PC-3 (cell line): ENCODE data around the gene AOPEP. TPM values are rescaled to one million over a fixed set of nuclear protein-coding genes. Genes with fewer than 3 reads are reported as not detected.
"Not testable (repeated sequence)": the region's sequence is repeated elsewhere in the genome, so short reads cannot be mapped to it uniquely, and the experiment has no call there.

Experiments
- ATAC-seq: fragments of 200-7000 bp; cut with Tn5 transposase; 2 replicates; pipeline ENCODE4 v1.9.1; 2020; ENCODE audit warnings: mild to moderate bottlenecking, moderate library complexity
- BruUV-seq: library from RNA; stranded (reverse); fragments of 400-500 nt; replicated peaks from 2 replicates; lab custom pipeline; 2021; lab: Mats Ljungman, UMichigan
- CTCF ChIA-PET: fragments of 300-600 bp; sonication (Branson Sonifier 250); formaldehyde crosslinking; loops from one replicate; lab custom pipeline; 2022; ENCODE audit warnings: antibody characterized with exemption; lab: Charles Lee
- POLR2A ChIA-PET: fragments of 300-600 bp; sonication (Branson Sonifier 250); formaldehyde crosslinking; loops from one replicate; lab custom pipeline; 2022; ENCODE audit warnings: antibody characterized with exemption; ENCODE audit not compliant: unreplicated experiment; lab: Charles Lee
- DNase-seq: peaks from one replicate; pipeline ENCODE4 v3.0.0-alpha.2; 2015
- H2AFZ ChIP-seq: fragments of 300-600 bp; sonication (generic); 2 replicates; pipeline ENCODE4 v1.6.0; 2016; ENCODE audit warnings: antibody characterized with exemption, low read length
- H3F3A ChIP-seq: fragments of 300-600 bp; sonication (generic); one replicate; pipeline ENCODE4 v1.6.0; 2017; ENCODE audit warnings: antibody characterized with exemption, low read length, control low read depth, mild to moderate bottlenecking; ENCODE audit not compliant: unreplicated experiment
- H3K27ac ChIP-seq: fragments of 300-600 bp; sonication (generic); 2 replicates; pipeline ENCODE4 v1.5.1; 2016; ENCODE audit warnings: mild to moderate bottlenecking, low read length
- H3K27me3 ChIP-seq: fragments of 300-600 bp; sonication (generic); 2 replicates; pipeline ENCODE4 v1.6.1; 2016; ENCODE audit warnings: low read length, mixed read lengths
- H3K36me3 ChIP-seq: fragments of 300-600 bp; sonication (generic); 2 replicates; pipeline ENCODE4 v1.6.1; 2016; ENCODE audit warnings: low read depth, mixed run types, low read length, mixed read lengths
- H3K4me1 ChIP-seq: fragments of 300-600 bp; sonication (generic); 2 replicates; pipeline ENCODE4 v1.5.1; 2016; ENCODE audit warnings: low read length; ENCODE audit not compliant: insufficient read depth
- H3K4me2 ChIP-seq: fragments of 300-600 bp; sonication (generic); 2 replicates; pipeline ENCODE4 v1.6.0; 2016; ENCODE audit warnings: low read length
- H3K4me3 ChIP-seq: fragments of 300-600 bp; sonication (generic); 2 replicates; pipeline ENCODE4 v1.5.1; 2016; ENCODE audit warnings: mild to moderate bottlenecking, low read length, mixed read lengths
- H3K79me2 ChIP-seq: fragments of 300-600 bp; sonication (generic); 2 replicates; pipeline ENCODE4 v1.6.1; 2017; ENCODE audit warnings: low read length, mixed read lengths
- H3K9ac ChIP-seq: fragments of 300-600 bp; sonication (generic); 2 replicates; pipeline ENCODE4 v1.6.0; 2016; ENCODE audit warnings: mild to moderate bottlenecking, low read length
- H3K9me2 ChIP-seq: fragments of 300-600 bp; sonication (generic); replicated peaks from 2 replicates; pipeline ENCODE4 v1.6.1; 2016; ENCODE audit warnings: mixed run types, low read length, mixed read lengths
- H3K9me3 ChIP-seq: fragments of 300-600 bp; sonication (generic); 2 replicates; pipeline ENCODE4 v1.6.1; 2016; ENCODE audit warnings: low read length, mixed read lengths
- H4K20me1 ChIP-seq: fragments of 300-600 bp; sonication (generic); 2 replicates; pipeline ENCODE4 v1.6.1; 2016; ENCODE audit warnings: low read length, mixed read lengths
- EZH2 ChIP-seq: fragments of 300-600 bp; sonication (generic); IDR thresholded peaks from one replicate; pipeline ENCODE4 v1.6.1; 2017; ENCODE audit warnings: antibody characterized with exemption, mild to moderate bottlenecking, low read length; ENCODE audit not compliant: unreplicated experiment
- EZH2phosphoT487 ChIP-seq: fragments of 300-600 bp; sonication (generic); IDR thresholded peaks from 2 replicates; pipeline ENCODE4 v1.6.1; 2018; ENCODE audit warnings: mild to moderate bottlenecking, antibody characterized with exemption, low read length, borderline replicate concordance
- intact Hi-C: fragments of 100-400 bp; cut with micrococcal nuclease; formaldehyde crosslinking; loops from 2 replicates; pipeline ENCODE4 v1.9.0; 2023
- total RNA-seq: library from RNA; depleted of rRNA; stranded (reverse); fragments of >200 nt; gene quantifications from 2 replicates; pipeline ENCODE4 v1.2.3, GENCODE V29; 2014
- TF ChIP-seq, protein P1 (sequence below): fragments of 300-600 bp; sonication (generic); conservative IDR thresholded peaks from 2 replicates; pipeline ENCODE4 v1.5.1; 2017; ENCODE audit warnings: antibody characterized with exemption, low read depth, mild to moderate bottlenecking, low read length

Gene AOPEP
- total RNA-seq, 1 experiment from 2014 or later: 23.1 TPM

GRCh38 chr9:94938384-94938783 is 211.9 kb downstream of the AOPEP start:
- Histone ChIP-seq H2AFZ (no peak overlapping the region), H3K9me3 (no peaks in the 10 kb centered on the region), H4K20me1 (no peaks in the 10 kb centered on the region), H3K9me2 (no peaks in the 10 kb centered on the region), H3K4me2 (no peak overlapping the region), H3F3A (no peaks in the 10 kb centered on the region), H3K36me3 (no peaks in the 10 kb centered on the region), H3K27ac (no peak overlapping the region), H3K27me3 (no peaks in the 10 kb centered on the region), H3K9ac (no peak overlapping the region), H3K79me2 (no peaks in the 10 kb centered on the region), H3K4me3 (no peak overlapping the region), H3K4me1 (peaks cover 29% of the 10 kb centered on the region)
- ChIA-PET POLR2A (no interaction called here), CTCF (no interaction called here)
- intact Hi-C loops: no loop called here
- TF ChIP-seq, protein P1, sequence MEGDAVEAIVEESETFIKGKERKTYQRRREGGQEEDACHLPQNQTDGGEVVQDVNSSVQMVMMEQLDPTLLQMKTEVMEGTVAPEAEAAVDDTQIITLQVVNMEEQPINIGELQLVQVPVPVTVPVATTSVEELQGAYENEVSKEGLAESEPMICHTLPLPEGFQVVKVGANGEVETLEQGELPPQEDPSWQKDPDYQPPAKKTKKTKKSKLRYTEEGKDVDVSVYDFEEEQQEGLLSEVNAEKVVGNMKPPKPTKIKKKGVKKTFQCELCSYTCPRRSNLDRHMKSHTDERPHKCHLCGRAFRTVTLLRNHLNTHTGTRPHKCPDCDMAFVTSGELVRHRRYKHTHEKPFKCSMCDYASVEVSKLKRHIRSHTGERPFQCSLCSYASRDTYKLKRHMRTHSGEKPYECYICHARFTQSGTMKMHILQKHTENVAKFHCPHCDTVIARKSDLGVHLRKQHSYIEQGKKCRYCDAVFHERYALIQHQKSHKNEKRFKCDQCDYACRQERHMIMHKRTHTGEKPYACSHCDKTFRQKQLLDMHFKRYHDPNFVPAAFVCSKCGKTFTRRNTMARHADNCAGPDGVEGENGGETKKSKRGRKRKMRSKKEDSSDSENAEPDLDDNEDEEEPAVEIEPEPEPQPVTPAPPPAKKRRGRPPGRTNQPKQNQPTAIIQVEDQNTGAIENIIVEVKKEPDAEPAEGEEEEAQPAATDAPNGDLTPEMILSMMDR: no peak
- no peak for TF ChIP-seq EZH2
- BruUV-seq: no TSS peak
- no peak for ATAC-seq
- no peak for DNase-seq

DNA sequence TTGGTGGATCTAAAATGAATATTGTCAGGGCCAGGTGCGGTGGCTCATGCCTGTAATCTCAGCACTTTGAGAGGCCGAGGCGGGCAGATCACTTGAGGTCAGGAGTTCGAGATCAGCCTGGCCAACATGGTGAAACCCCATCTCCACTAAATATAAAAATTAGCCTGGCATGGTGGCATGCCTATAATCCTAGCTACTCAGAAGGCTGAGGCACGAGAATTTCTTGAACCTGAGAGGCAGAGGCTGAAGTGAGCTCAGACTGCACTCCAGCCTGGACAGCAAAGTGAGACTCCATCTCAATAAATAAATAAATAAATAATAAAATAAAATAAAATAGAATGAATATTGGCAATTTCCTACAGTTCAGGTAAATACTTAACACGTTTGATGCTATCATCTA is 213.8 kb downstream of the AOPEP start:
- H3K4me1 ChIP-seq: peaks cover 33% of the 10 kb centered on the region
- H3F3A ChIP-seq, H4K20me1 ChIP-seq, H3K9ac ChIP-seq, intact Hi-C loops, H3K27ac ChIP-seq, H3K4me3 ChIP-seq, H3K36me3 ChIP-seq, H3K27me3 ChIP-seq, H3K9me3 ChIP-seq, POLR2A ChIA-PET, BruUV-seq, CTCF ChIA-PET, H3K79me2 ChIP-seq, H3K9me2 ChIP-seq, H2AFZ ChIP-seq, H3K4me2 ChIP-seq, DNase-seq, ATAC-seq: not testable (repeated sequence)

GRCh38 chr9:94941211-94941875 is 214.8 kb downstream of the AOPEP start:
- DNase-seq (no peak), ATAC-seq (peak; percentile 13; the same call in 1 of the 2 replicates)
- H3K79me2 ChIP-seq: no peaks in the 10 kb centered on the region
- no peaks in the 10 kb centered on the region for H3F3A ChIP-seq
- BruUV-seq: no TSS peak
- H3K36me3 ChIP-seq: no peaks in the 10 kb centered on the region
- H3K9me2 ChIP-seq: no peaks in the 10 kb centered on the region
- peak overlapping the region; percentile 30 for H3K4me2 ChIP-seq
- intact Hi-C loops: no loop called here
- no peak overlapping the region for H3K4me3 ChIP-seq
- no peaks in the 10 kb centered on the region for H3K9me3 ChIP-seq
- peaks cover 43% of the 10 kb centered on the region for H3K4me1 ChIP-seq
- no peaks in the 10 kb centered on the region for H3K27me3 ChIP-seq
- H3K27ac ChIP-seq: peak overlapping the region; percentile 35; the same call in 1 of the 2 replicates
- H4K20me1 ChIP-seq: no peaks in the 10 kb centered on the region
- TF ChIP-seq EZH2 (no peak), EZH2phosphoT487 (no peak)
- TF ChIP-seq, protein P1: no peak
- H3K9ac ChIP-seq: no peak overlapping the region
- ChIA-PET CTCF (no interaction called here), POLR2A (interaction anchor here (0.5 kb wide), 1 partner anchor 76 kb away, joined by 4 read pairs; no protein-coding TSS in a partner anchor)
- H2AFZ ChIP-seq: no peak overlapping the region
